HG02885 (cell line): ENCODE data around the gene EMC8.

Experiments
- ATAC-seq: cut with Tn5 transposase; IDR thresholded peaks from one replicate; pipeline ENCODE4 v1.9.1; 2021; ENCODE audit warnings: mild to moderate bottlenecking; ENCODE audit not compliant: unreplicated experiment, poor library complexity

The EMC8 gene

GRCh38 chr16:85735946-85736345 lies 63.4 kb downstream of the EMC8 start:
- no peak for ATAC-seq

- peak; percentile 77 for ATAC-seq
These were observed 64.1 kb downstream of the EMC8 start for GRCh38 chr16:85735225-85735635.

- no peak for ATAC-seq
These were observed 64.9 kb downstream of the EMC8 start for GRCh38 chr16:85734311-85735017.

GRCh38 chr16:85733839-85734170 lies 65.5 kb downstream of the EMC8 start:
- no peak for ATAC-seq

- no peak for ATAC-seq
These were observed 66.0 kb downstream of the EMC8 start for GRCh38 chr16:85733155-85733838.

- no peak for ATAC-seq
These were observed 68.2 kb downstream of the EMC8 start for GRCh38 chr16:85731179-85731578.

- no peak for ATAC-seq
These were observed 69.2 kb downstream of the EMC8 start for GRCh38 chr16:85730186-85730465.

- no peak for ATAC-seq
These were observed 69.7 kb downstream of the EMC8 start for GRCh38 chr16:85729452-85730185.

- ATAC-seq = no peak
These were observed 70.5 kb downstream of the EMC8 start for GRCh38 chr16:85728879-85729278.
